SK-N-SH (cell line): ENCODE measurements around the gene ANKRD2.

Experiments
- CTCF ChIP-seq: fragments of 200-600 bp; sonication (generic); IDR thresholded peaks from 2 replicates; pipeline ENCODE4 v1.6.1; 2017; ENCODE audit warnings: antibody characterized with exemption, mild to moderate bottlenecking, moderate library complexity
- ELF1 ChIP-seq: IDR thresholded peaks from 2 replicates; pipeline ENCODE4 v1.4.0; 2012
- EP300 ChIP-seq, 2 experiments: IDR thresholded peaks; 2 replicates each; pipeline versions ENCODE4 v1.4.0 to v1.6.1; 2012; ENCODE audit warnings: borderline replicate concordance in 1 of 2, low read depth in 1 of 2, low read length in 1 of 2
- EZH2phosphoT487 ChIP-seq: fragments of 200-600 bp; sonication (generic); IDR thresholded peaks from 2 replicates; pipeline ENCODE4 v1.6.1; 2017; ENCODE audit warnings: low read depth, mixed run types, mild to moderate bottlenecking, antibody characterized with exemption, moderate library complexity, borderline replicate concordance
- JUND ChIP-seq: IDR thresholded peaks from 2 replicates; pipeline ENCODE4 v1.4.0; 2012
- MAX ChIP-seq: IDR thresholded peaks from 2 replicates; pipeline ENCODE4 v1.4.0; 2012; ENCODE audit warnings: low read depth
- POLR2AphosphoS5 ChIP-seq: IDR thresholded peaks from 2 replicates; pipeline ENCODE4 v1.6.1; 2012; ENCODE audit warnings: low read depth, low read length
- RCOR1 ChIP-seq: fragments of 150-350 bp; IDR thresholded peaks from 2 replicates; pipeline ENCODE4 v1.6.1; 2017; ENCODE audit warnings: antibody characterized with exemption, low read length
- RXRA ChIP-seq: IDR thresholded peaks from 2 replicates; pipeline ENCODE4 v1.4.0; 2012; ENCODE audit warnings: low read depth, mild to moderate bottlenecking, borderline replicate concordance
- TAF1 ChIP-seq: IDR thresholded peaks from 2 replicates; pipeline ENCODE4 v1.6.1; 2012; ENCODE audit warnings: low read depth, mild to moderate bottlenecking, low read length, moderate library complexity, borderline replicate concordance
- USF2 ChIP-seq: fragments of 150-350 bp; IDR thresholded peaks from 2 replicates; pipeline ENCODE4 v1.6.1; 2017; ENCODE audit warnings: antibody characterized with exemption, low read length, low read depth, borderline replicate concordance
- TF ChIP-seq, protein P1 (sequence below): IDR thresholded peaks from 2 replicates; pipeline ENCODE4 v1.6.1; 2012; ENCODE audit warnings: mild to moderate bottlenecking, low read depth, low read length, moderate library complexity

DNA sequence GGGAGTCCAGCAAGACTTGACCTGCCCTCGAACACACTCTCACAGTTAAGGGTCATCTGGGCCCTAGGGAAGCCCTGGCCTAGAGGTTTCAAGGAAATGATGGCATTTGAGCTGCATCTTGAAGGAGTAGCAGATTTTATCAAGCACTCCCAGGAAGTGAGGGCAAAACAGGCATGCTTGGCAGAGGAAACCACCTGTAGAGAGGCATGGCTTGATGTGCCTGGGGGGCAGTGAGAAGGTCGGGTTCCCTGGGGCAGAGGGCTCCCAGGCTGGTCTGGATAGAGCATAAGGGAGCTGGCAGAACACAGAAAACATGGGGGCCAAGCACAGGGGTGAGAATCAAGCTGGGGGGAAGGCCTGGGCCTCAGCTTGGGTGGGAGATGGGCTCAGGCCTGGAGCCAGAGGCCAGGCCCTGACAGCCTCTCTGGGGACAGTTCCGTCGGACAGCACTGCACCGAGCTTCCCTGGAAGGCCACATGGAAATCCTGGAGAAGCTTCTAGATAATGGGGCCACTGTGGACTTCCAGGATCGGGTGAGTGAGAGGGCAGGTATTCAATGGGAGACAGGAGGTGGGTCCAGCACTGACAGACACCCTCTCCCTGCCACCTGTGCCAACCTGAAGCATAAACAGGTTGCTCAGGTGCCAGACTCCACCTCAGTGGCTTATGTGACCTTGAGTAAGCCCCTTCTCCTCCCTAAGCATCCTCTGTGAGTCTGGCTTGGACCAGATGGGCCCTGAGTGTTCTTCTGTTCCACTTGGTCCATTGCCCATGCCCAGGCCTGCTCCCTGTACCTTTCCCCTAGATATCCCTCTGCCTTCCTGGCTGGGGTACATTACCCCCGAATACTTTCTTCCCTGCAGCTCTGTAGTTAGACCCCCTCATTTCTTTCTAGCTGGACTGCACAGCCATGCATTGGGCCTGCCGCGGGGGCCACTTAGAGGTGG is 8.1 kb downstream of the ANKRD2 start:
- TF ChIP-seq CTCF, result no peak
- TF ChIP-seq, protein P1, sequence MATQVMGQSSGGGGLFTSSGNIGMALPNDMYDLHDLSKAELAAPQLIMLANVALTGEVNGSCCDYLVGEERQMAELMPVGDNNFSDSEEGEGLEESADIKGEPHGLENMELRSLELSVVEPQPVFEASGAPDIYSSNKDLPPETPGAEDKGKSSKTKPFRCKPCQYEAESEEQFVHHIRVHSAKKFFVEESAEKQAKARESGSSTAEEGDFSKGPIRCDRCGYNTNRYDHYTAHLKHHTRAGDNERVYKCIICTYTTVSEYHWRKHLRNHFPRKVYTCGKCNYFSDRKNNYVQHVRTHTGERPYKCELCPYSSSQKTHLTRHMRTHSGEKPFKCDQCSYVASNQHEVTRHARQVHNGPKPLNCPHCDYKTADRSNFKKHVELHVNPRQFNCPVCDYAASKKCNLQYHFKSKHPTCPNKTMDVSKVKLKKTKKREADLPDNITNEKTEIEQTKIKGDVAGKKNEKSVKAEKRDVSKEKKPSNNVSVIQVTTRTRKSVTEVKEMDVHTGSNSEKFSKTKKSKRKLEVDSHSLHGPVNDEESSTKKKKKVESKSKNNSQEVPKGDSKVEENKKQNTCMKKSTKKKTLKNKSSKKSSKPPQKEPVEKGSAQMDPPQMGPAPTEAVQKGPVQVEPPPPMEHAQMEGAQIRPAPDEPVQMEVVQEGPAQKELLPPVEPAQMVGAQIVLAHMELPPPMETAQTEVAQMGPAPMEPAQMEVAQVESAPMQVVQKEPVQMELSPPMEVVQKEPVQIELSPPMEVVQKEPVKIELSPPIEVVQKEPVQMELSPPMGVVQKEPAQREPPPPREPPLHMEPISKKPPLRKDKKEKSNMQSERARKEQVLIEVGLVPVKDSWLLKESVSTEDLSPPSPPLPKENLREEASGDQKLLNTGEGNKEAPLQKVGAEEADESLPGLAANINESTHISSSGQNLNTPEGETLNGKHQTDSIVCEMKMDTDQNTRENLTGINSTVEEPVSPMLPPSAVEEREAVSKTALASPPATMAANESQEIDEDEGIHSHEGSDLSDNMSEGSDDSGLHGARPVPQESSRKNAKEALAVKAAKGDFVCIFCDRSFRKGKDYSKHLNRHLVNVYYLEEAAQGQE, result no peak
- no peak for TF ChIP-seq ELF1
- TF ChIP-seq JUND, result no peak
- TF ChIP-seq EP300 (IDR thresholded peaks at IDR 0.05; ENCODE audit: borderline replicate concordance in 1 of 2, low read depth in 1 of 2, low read length in 1 of 2), result no peak
- no peak for TF ChIP-seq TAF1
- TF ChIP-seq MAX, result no peak
- TF ChIP-seq USF2, result no peak
- no peak for TF ChIP-seq POLR2AphosphoS5
- no peak for TF ChIP-seq RCOR1
- no peak for TF ChIP-seq RXRA
- TF ChIP-seq EZH2phosphoT487, result no peak
